H9 (cell line): ENCODE results near the gene LCNL1. TPM values are rescaled to one million over a fixed set of nuclear protein-coding genes. Genes with fewer than 3 reads are reported as not detected.

Source experiments
- DNase-seq: peaks from one replicate; pipeline ENCODE4 v3.0.0-alpha.2; 2017
- H2AFZ ChIP-seq: one replicate; pipeline ENCODE4 v1.6.1; 2013; ENCODE audit warnings: mild to moderate bottlenecking, low read length, control low read depth, moderate library complexity
- H2AK5ac ChIP-seq: 2 replicates; pipeline ENCODE4 v1.6.1; 2013; ENCODE audit warnings: low read length, control low read depth, mixed read lengths; ENCODE audit not compliant: insufficient read length
- H2BK120ac ChIP-seq: one replicate; pipeline ENCODE4 v1.6.1; 2013; ENCODE audit warnings: low read depth, mild to moderate bottlenecking, low read length, control low read depth, inconsistent platforms; ENCODE audit not compliant: poor library complexity, severe bottlenecking
- H2BK12ac ChIP-seq: 2 replicates; pipeline ENCODE4 v1.6.1; 2013; ENCODE audit warnings: low read length, control low read depth, mixed read lengths, low read depth; ENCODE audit not compliant: insufficient read length
- H2BK15ac ChIP-seq: 2 replicates; pipeline ENCODE4 v1.6.1; 2013; ENCODE audit warnings: low read depth, low read length, control low read depth
- H2BK20ac ChIP-seq: one replicate; pipeline ENCODE4 v1.6.1; 2013; ENCODE audit warnings: low read depth, mild to moderate bottlenecking, low read length, control low read depth, inconsistent platforms; ENCODE audit not compliant: poor library complexity, severe bottlenecking
- H2BK5ac ChIP-seq: 2 replicates; pipeline ENCODE4 v1.6.1; 2013; ENCODE audit warnings: low read length, control low read depth, mixed read lengths; ENCODE audit not compliant: insufficient read length
- H3K14ac ChIP-seq: 2 replicates; pipeline ENCODE4 v1.6.1; 2013; ENCODE audit warnings: low read length, control low read depth; ENCODE audit not compliant: insufficient read depth
- H3K18ac ChIP-seq: 2 replicates; pipeline ENCODE4 v1.6.1; 2013; ENCODE audit warnings: low read depth, mild to moderate bottlenecking, mixed read lengths, low read length, control low read depth; ENCODE audit not compliant: insufficient read length
- H3K23ac ChIP-seq: 2 replicates; pipeline ENCODE4 v1.6.1; 2013; ENCODE audit warnings: low read length, control low read depth, mixed read lengths, low read depth; ENCODE audit not compliant: insufficient read length
- H3K23me2 ChIP-seq: 2 replicates; pipeline ENCODE4 v1.6.1; 2013; ENCODE audit warnings: low read depth, mild to moderate bottlenecking, mixed read lengths, low read length, control low read depth; ENCODE audit not compliant: insufficient read length, poor library complexity, severe bottlenecking
- H3K27ac ChIP-seq: 2 replicates; pipeline ENCODE4 v1.5.1; 2013; ENCODE audit warnings: low read length, control low read depth, mixed read lengths, low read depth; ENCODE audit not compliant: insufficient read length
- H3K27me3 ChIP-seq: 2 replicates; pipeline ENCODE4 v1.6.1; 2013; ENCODE audit warnings: low read length, control low read depth, inconsistent platforms; ENCODE audit not compliant: insufficient read depth
- H3K4ac ChIP-seq: 2 replicates; pipeline ENCODE4 v1.6.1; 2013; ENCODE audit warnings: low read depth, mild to moderate bottlenecking, control low read depth, inconsistent platforms, low read length, moderate library complexity
- H3K4me1 ChIP-seq: 2 replicates; pipeline ENCODE4 v1.6.1; 2013; ENCODE audit warnings: low read length, control low read depth, inconsistent platforms; ENCODE audit not compliant: insufficient read depth
- H3K4me2 ChIP-seq: 2 replicates; pipeline ENCODE4 v1.6.1; 2013; ENCODE audit warnings: low read length, control low read depth, mixed read lengths; ENCODE audit not compliant: insufficient read length, insufficient read depth
- H3K56ac ChIP-seq: 2 replicates; pipeline ENCODE4 v1.6.1; 2013; ENCODE audit warnings: low read depth, mild to moderate bottlenecking, mixed read lengths, low read length, control low read depth; ENCODE audit not compliant: insufficient read length
- H3K79me1 ChIP-seq: 2 replicates; pipeline ENCODE4 v1.6.1; 2013; ENCODE audit warnings: low read depth, mild to moderate bottlenecking, moderate library complexity, low read length, control low read depth, inconsistent platforms; ENCODE audit not compliant: insufficient read depth, poor library complexity, severe bottlenecking
- H3K79me2 ChIP-seq: 2 replicates; pipeline ENCODE4 v1.6.1; 2013; ENCODE audit warnings: low read length, control low read depth, inconsistent platforms; ENCODE audit not compliant: insufficient read depth
- H3K9ac ChIP-seq: 2 replicates; pipeline ENCODE4 v1.6.1; 2013; ENCODE audit warnings: low read length, control low read depth, mixed read lengths; ENCODE audit not compliant: insufficient read length; ENCODE audit errors: extremely low read depth
- H3K9me3 ChIP-seq: one replicate; pipeline ENCODE4 v1.6.1; 2013; ENCODE audit warnings: low read depth, low read length, inconsistent platforms; ENCODE audit not compliant: control insufficient read depth
- H3T11ph ChIP-seq: one replicate; pipeline ENCODE4 v1.6.1; 2013; ENCODE audit warnings: mild to moderate bottlenecking, low read length, control low read depth, inconsistent platforms
- H4K20me1 ChIP-seq: one replicate; pipeline ENCODE4 v1.6.1; 2013; ENCODE audit not compliant: control insufficient read depth, insufficient read length, insufficient read depth
- H4K5ac ChIP-seq: 2 replicates; pipeline ENCODE4 v1.6.1; 2013; ENCODE audit warnings: low read depth, mild to moderate bottlenecking, mixed read lengths, low read length, control low read depth; ENCODE audit not compliant: insufficient read length
- H4K8ac ChIP-seq: replicated peaks from 2 replicates; pipeline ENCODE4 v1.6.1; 2013; ENCODE audit warnings: low read length, control low read depth, mixed read lengths, low read depth; ENCODE audit not compliant: insufficient read length
- H4K91ac ChIP-seq: 2 replicates; pipeline ENCODE4 v1.6.1; 2013; ENCODE audit warnings: low read depth, mild to moderate bottlenecking, moderate library complexity, mixed read lengths, low read length, control low read depth; ENCODE audit not compliant: insufficient read length
- H3K27ac Mint-ChIP-seq, 3 experiments: 2 replicates in 2 of 3; 3 replicates in 1 of 3; pipeline ENCODE4 v1.8.0; 2020 to 2021; ENCODE audit warnings: mixed read lengths in 3 of 3, mild to moderate bottlenecking in 1 of 3, moderate library complexity in 1 of 3
- H3K27me3 Mint-ChIP-seq: 2 replicates; pipeline ENCODE4 v1.8.0; 2021; ENCODE audit warnings: low read depth, mild to moderate bottlenecking, moderate library complexity, mixed read lengths
- H3K36me3 Mint-ChIP-seq, 3 experiments: 2 replicates in 2 of 3; 3 replicates in 1 of 3; pipeline ENCODE4 v1.8.0; 2020 to 2021; ENCODE audit warnings: low read depth in 3 of 3, mixed read lengths in 3 of 3; ENCODE audit not compliant: insufficient read depth in 1 of 3
- H3K4me1 Mint-ChIP-seq, 2 experiments: 2 replicates each; pipeline ENCODE4 v1.8.0; 2020; ENCODE audit warnings: mixed read lengths in 2 of 2
- H3K4me3 Mint-ChIP-seq, 2 experiments: 2 replicates in 1 of 2; 3 replicates in 1 of 2; pipeline ENCODE4 v1.8.0; 2020 to 2021; ENCODE audit warnings: mild to moderate bottlenecking in 2 of 2, mixed read lengths in 2 of 2, moderate library complexity in 1 of 2
- H3K9me3 Mint-ChIP-seq, 2 experiments: 2 replicates in 1 of 2; 3 replicates in 1 of 2; pipeline ENCODE4 v1.8.0; 2020; ENCODE audit warnings: mild to moderate bottlenecking in 2 of 2, mixed read lengths in 2 of 2, moderate library complexity in 1 of 2
- CTCF ChIP-seq: fragments of 200-600 bp; sonication (generic); conservative IDR thresholded peaks from 3 replicates; pipeline ENCODE4 v1.8.0; 2021; ENCODE audit warnings: antibody characterized with exemption, mild to moderate bottlenecking
- WGBS: extraction: QIAGEN DNeasy Blood & Tissue Kit; methylation state at CpG from one replicate; pipeline ENCODE4 v1.1.7; 2013; ENCODE audit warnings: missing lambda C conversion rate, low lambda C conversion rate, mixed read lengths; ENCODE audit not compliant: insufficient read length; ENCODE audit errors: extremely low coverage; 5-methylcytosine and 5-hydroxymethylcytosine counted together
- total RNA-seq: library from RNA; stranded (reverse); gene quantifications from 2 replicates; pipeline ENCODE4 v1.2.1, GENCODE V29; 2021

Gene LCNL1
- total RNA-seq, 1 experiment from 2014 or later = 0.20 TPM

- H3K79me2 ChIP-seq = no peaks in the 10 kb centered on the region
- no peak overlapping the region for H3K23ac ChIP-seq
- H3K23me2 ChIP-seq = no peaks in the 10 kb centered on the region
- H3K27me3 Mint-ChIP-seq = peaks cover 17% of the 10 kb centered on the region
- H3K4me1 Mint-ChIP-seq = peaks cover 7 to 15% of the 10 kb centered on the region in 2 experiments
- no peaks in the 10 kb centered on the region for H4K20me1 ChIP-seq
- no peak overlapping the region for H3K56ac ChIP-seq
- no peak overlapping the region for H2BK20ac ChIP-seq
- peaks cover 2% of the 10 kb centered on the region; the same call in 1 of the 2 replicates for H3K4me1 ChIP-seq
- no peak overlapping the region for H4K91ac ChIP-seq
- H3K79me1 ChIP-seq = no peaks in the 10 kb centered on the region
- H4K5ac ChIP-seq = no peak overlapping the region
- DNase-seq = no peak
- H3K27ac Mint-ChIP-seq = no peak overlapping the region
- no peak overlapping the region for H3K4ac ChIP-seq
- H2BK5ac ChIP-seq = no peak overlapping the region
- H2BK15ac ChIP-seq = no peak overlapping the region
- TF ChIP-seq CTCF = no peak
- H3K18ac ChIP-seq = no peak overlapping the region
- H3K36me3 Mint-ChIP-seq = no peaks in the 10 kb centered on the region
- H2BK12ac ChIP-seq = no peak overlapping the region
- H2AK5ac ChIP-seq = no peak overlapping the region
- H3K9me3 ChIP-seq = no peaks in the 10 kb centered on the region
- WGBS = no CpG with 5 or more reads among the region's 12 CpGs
- H3K9me3 Mint-ChIP-seq = no peaks in the 10 kb centered on the region
- H2AFZ ChIP-seq = no peak overlapping the region
- no peak overlapping the region for H3K27ac ChIP-seq
- H4K8ac ChIP-seq = no peak overlapping the region
- no peak overlapping the region for H3K4me2 ChIP-seq
- no peak overlapping the region for H2BK120ac ChIP-seq
- no peaks in the 10 kb centered on the region for H3K27me3 ChIP-seq
- H3T11ph ChIP-seq = no peak overlapping the region
- no peak overlapping the region for H3K9ac ChIP-seq
- no peak overlapping the region for H3K4me3 Mint-ChIP-seq
- H3K14ac ChIP-seq = no peak overlapping the region
Observed at GRCh38 chr9:136963751-136964150, 19.0 kb upstream of the LCNL1 start.
